ENCODE data around the gene FCGR2B. TPM values are rescaled to one million over a fixed set of nuclear protein-coding genes. Genes with fewer than 3 reads are reported as not detected.
"Not testable (repeated sequence)": the region's sequence is repeated elsewhere in the genome, so short reads cannot be mapped to it uniquely, and the experiment has no call there.

FCGR2B gene
- total RNA-seq, 1 donor from 2014 or later: 30.2 TPM

DNA sequence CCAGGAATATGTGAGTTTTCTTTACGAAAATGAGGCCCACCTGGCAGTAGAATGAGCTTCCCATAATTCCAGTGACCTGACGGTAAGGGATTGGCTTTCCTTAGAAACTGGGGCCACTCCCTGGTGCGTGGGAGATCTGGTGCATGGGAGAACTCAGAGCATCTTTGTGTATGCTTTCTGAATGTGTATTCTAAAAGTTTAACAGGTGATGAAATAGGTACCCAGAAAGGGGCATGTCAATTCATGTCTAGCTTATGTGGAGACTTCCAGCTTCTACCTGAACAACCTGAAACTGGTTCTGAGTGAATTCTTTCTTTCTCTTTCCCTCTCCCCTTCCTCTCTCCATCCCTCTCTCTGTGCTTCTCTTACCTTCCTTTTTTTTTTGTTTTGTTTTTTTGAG, 28.9 kb downstream of the FCGR2B start:
- intact Hi-C loops (cut with DNase I): no loop called here
- DNase-seq (ENCODE audit: low spot score) (no peak), ATAC-seq (no peak)

DNA sequence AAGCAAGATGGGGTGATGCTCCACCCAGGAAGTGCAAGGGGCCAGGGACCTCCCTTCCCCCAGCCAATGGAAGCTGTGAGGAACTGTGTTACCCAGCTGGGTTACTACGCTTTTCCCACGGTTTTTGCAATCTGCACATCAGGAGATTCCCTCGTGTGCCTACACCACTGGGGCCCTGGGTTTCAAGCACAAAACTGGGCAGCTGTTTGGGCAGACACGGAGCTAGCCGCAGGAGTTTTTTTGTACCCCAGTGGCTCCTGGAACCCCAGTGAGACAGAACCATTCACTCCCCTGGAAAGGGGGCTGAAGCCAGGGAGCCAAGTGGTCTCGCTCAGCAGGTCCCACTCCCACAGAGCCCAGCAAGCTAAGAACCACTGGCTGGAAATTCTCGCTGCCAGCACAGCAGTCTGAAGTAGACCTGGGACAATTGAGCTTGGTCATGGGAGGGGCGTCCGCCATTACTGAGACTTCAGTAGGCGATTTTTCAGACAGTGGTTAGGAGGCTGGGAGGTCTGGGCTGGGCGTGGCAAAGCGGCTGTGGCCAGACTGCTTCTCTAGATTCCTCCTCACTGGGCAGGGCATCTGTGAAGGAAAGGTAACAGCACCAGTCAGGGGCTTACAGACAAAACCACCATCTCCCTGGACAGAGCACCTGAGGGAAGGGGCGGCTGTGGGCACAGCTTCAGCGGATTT, 30.2 kb downstream of the FCGR2B start:
- ATAC-seq; DNase-seq (ENCODE audit: low spot score); intact Hi-C loops (cut with DNase I): not testable (repeated sequence)

DNA sequence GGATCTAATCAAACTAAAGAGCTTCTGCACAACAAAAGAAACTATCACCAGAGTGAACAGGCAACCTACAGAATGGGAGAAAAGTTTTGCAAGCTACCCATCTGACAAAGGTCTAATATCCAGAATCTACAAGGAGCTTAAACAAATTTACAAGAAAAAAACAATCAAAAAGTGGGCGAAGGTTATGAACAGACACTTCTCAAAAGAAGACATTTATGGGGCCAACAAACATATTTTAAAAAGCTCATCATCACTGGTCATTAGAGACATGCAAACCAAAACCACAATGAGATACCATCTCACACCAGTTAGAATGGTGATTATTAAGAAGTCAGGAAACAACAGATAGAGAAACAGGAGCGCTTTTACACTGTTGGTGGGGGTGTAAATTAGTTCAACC, 35.4 kb downstream of the FCGR2B start:
- intact Hi-C loops (cut with DNase I); ATAC-seq; DNase-seq (ENCODE audit: low spot score): not testable (repeated sequence)

DNA sequence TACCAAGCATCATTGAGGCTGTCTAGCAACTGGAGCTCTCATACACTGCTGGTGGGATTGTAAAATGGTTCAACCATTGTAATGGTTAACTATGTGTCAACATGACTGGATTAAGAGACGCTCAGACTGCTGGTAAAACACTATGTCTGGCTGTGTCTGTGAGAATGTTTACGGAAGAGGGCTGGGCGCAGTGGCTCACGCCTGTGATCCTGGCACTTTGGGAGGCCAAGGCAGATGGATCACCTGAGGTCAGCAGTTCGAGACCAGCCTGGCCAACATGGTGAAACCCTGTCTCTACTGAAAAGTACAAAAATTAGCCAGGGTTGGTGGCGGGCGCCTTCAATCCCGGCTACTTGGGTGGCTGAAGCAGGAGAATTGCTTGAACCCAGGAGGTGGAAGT, 39.3 kb downstream of the FCGR2B start:
- no peak for ATAC-seq

DNA sequence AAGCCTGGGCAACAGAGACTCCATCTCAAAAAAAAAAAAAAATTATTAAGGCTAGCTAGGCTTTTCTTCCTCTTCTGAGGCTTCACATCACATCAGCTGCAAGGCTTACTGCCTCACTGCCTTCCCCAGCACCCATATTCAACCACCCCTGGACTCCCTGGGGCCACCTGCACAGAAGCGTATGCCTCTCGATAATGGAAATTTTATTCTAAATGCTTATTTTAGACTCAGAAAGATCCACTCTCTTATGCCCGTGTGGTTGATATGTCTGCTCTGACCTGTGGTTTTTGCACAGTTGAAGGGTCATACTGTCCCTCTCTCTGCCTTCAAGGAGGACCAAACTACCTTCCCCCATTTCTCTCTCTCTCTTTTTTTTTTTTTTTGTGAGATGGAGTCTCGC, 42.6 kb downstream of the FCGR2B start:
- intact Hi-C loops (cut with DNase I): no loop called here
- ATAC-seq (no peak), DNase-seq (ENCODE audit: low spot score) (no peak)

More for the DNA sequence above, 39.3 kb downstream of the FCGR2B start:
- intact Hi-C loops (cut with DNase I): no loop called here
- no peak for DNase-seq (ENCODE audit: low spot score)

DNA sequence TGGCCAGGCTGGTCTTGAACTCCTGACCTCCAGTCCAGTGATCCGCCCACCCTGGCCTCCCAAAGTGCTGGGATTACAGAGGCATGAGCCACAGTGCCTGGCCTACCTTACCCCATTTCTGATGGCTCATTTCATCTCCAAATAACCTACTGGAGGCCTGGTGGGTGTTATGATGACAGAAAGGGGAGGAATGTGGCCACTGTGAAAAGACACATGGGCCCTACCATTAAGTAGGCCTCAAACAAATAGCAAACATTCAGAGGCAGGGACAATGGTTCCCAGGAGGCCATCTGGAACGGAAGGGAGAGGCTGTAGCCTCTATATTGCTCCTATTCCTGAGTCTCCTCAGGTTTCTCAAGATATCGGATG, 43.2 kb downstream of the FCGR2B start:
- intact Hi-C loops (cut with DNase I): no loop called here
- DNase-seq (ENCODE audit: low spot score) (no peak), ATAC-seq (no peak)

DNA sequence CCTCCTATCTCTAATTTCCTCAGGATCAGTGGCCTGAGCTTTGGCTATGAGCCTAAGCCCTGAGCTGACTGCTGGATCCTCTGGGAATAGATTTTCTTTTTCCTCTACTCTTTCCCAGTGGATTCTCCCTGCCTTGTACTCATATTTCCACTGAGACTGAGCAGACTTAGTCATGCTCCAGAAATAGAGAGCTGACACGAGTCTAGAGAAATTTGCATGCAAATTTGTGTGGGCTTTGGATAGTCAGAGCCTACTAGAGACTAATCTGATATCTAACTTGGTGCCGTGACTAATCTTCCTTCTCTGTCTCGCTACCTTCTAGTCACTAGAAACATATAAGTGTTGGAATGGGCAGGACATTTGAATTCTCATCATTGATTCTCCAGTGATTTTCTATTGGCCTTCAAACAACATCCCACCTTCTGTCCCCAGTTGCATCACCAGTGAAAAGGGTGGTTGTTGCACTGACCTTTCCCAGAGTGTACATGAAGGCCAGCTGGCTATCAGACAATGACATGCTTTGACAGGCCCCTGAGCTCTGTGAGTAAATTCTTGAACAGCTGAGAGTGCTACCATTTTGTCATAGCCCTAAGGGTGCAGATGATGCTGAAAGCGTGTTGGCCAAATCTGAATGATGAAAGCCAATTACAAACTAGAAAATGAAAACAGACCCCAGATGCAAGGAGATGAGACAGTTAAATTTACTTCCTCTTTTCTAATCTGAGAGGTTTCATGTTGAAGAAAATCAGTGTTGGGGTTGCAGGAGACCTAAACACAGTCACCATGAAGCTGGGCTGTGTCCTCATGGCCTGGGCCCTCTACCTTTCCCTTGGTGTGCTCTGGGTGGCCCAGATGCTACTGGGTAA, 43.8 kb downstream of the FCGR2B start, which contains the start of gene FCRLA:
TSS of gene FCRLA (plus strand) at position 748 of the 866 bp plus-strand sequence. CDS start at position 784, 36 bp downstream.
- intact Hi-C loops (cut with DNase I): no loop called here
- ATAC-seq: peak; percentile 42

DNA sequence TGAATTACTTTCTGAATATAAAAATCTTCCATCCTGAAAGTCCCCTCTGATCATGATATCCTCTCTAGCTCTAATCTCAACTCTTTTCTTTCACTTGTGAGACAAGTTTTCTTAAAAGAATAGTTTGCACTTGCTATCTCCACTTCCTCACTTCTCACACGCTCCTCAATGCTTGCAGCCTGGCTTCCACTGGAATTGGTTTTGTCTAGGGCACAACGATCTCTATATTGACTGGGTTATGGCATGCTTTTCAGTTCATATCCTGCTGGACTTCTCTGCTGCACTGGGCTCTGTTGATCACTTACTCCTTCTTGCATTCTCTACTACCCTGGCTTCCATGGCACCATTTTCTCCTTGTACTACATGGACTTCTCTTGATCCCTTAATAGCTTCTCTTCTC, 44.6 kb downstream of the FCGR2B start:
- DNase-seq (ENCODE audit: low spot score) (no peak), ATAC-seq (no peak)
- intact Hi-C loops (cut with DNase I): no loop called here

More for the DNA sequence above, 43.8 kb downstream of the FCGR2B start, which contains the start of gene FCRLA:
- DNase-seq (ENCODE audit: low spot score): no peak

DNA sequence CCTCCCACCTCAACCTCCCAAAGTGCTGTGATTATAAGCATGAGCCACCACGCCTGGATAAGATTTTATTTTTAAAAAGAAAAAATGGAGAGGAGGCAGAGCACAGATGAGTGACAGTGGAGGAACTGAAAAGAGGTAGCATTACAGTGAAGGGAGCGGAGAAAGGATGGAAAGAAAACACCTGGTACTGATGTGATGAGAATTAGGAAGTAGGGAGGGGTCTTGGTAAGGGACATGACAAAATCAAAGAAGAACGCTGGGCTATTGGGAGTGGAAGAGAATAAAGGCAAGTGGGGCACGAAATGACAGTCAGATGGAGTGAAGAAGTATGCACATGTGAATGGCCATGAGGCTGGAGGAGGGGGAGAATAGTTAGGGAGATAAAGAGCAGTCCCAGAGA, 46.4 kb downstream of the FCGR2B start:
- no peak for DNase-seq (ENCODE audit: low spot score)

DNA sequence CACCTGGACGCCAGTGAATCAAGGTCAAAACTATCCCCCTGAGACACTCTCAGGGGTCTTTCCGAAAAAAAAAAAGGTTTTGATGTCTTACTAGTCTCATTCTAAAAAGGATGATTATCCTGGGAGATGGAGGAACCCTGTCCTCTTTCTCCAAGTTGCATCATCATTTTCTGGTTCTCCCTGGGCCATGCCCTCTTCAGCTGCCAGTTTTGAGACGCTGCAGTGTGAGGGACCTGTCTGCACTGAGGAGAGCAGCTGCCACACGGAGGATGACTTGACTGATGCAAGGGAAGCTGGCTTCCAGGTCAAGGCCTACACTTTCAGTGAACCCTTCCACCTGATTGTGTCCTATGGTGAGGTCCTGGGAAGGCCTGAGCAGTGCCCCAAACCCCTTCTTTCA, 47.6 kb downstream of the FCGR2B start:
- DNase-seq (ENCODE audit: low spot score): no peak
- no peak for ATAC-seq
- intact Hi-C loops (cut with DNase I): no loop called here

More for the DNA sequence above, 46.4 kb downstream of the FCGR2B start:
- no peak for ATAC-seq
- intact Hi-C loops (cut with DNase I): no loop called here

DNA sequence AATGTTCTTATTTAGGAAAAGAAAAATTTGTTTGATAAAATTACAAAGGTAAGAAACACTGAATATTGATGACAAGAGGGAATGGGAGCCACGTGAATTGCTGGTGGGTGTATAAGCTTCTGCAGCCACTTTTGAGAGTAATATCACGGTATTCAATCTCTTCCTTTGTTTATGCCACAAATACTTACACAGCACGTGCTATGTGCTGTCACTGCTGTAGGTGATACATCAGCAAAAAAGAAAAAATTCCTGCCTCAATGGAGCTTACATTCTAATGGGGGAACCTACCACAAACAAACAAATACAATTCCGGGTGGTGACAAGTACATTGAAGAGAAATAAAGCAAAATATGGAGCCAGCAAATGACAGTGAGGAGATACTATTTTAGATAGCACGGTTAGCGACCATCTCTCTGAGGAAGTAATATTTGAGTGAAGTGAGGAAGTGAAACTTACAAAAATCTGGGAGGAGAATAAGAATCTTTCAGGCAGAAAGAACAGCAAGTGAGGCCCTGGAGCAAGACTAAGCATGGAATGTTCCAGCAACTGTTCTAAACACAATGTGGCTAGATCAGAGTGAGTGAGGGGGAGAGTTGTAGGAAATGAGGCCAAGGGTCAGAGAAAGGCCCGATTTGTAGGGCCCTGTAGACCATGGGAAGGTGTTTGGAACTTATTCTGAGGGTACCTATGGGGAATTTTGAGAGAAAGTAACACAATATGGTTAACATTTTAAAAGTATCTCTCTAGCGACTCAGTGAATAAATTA, 55.8 kb downstream of the FCGR2B start:
- DNase-seq (ENCODE audit: low spot score) (no peak), ATAC-seq (no peak)
- intact Hi-C loops (cut with DNase I): no loop called here

DNA sequence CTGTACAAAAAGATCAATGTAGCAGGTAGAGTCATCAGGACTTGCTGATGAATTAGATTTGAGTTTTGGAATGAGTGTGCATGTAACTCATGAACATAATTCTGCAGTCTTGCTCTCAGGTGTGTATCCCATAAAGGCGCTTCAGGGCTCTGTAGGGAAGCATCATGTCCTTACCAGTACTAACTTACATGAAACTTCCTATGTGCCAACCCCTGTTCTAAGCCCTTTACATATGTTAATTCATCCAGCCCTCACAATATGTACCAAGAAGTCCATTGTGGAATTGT, 56.3 kb downstream of the FCGR2B start:
- DNase-seq (ENCODE audit: low spot score) (no peak), ATAC-seq (no peak)
- intact Hi-C loops (cut with DNase I): no loop called here

DNA sequence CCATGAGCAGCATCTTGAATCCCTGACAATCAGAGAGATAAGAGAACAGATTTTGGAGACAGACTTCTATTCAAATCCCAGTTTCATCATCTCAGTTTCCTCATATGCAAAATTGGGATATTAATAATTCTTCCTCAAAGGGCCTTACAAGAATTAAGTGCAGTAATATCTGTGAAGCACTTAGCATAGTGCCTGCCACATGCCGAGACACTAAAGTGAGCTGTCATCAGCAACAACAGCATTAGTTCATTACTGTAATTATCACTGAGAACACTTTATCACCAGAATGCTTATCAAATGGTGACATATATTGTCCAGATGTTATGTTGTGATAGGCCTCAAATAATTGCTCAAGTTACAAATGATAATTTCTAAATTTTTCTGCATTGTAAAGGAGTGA, 57.5 kb downstream of the FCGR2B start:
- no peak for ATAC-seq
- intact Hi-C loops (cut with DNase I): no loop called here
- no peak for DNase-seq (ENCODE audit: low spot score)

DNA sequence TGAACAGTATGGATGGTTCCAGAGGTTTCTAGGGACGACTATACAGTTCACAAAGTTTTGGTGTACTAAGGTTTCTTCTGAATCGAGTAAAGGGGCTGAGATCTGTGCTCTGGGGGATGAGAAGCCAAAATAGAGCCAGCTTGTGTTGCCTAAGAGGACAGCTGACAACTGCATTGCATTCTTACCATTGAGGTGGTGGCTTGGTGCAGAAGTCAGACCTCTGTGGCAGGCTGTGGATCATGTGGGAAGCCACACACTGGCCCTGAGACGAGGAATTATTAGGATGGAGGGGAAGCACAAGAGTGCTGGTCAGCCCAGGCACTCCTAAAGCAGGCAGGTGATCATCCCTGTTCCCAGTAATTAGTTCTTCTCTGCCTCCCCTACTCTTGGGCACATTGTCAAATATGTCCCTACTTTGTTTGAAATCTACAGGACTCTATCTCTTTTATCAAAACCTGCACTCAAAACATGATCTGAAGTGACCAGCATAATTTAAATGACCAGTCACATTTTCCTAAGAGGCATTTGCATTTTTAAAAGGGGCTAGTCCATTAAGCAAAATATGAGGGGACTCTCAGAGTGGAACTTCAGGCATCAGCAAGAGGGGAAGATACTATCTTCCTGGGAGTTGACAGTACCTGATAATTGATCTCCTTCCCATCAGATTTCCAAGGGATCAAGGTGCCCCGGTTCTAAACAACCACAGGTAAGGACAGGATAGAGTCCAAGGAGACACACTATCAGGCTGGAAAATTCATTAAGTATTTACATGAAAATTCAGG, 58.2 kb downstream of the FCGR2B start, which contains the start of gene FCRLB:
TSS of gene FCRLB (plus strand) at position 589 of the 782 bp plus-strand sequence. CDS start 1,129 bp downstream, outside the sequence.
- DNase-seq (ENCODE audit: low spot score): no peak
- no peak for ATAC-seq
- intact Hi-C loops (cut with DNase I): no loop called here

DNA sequence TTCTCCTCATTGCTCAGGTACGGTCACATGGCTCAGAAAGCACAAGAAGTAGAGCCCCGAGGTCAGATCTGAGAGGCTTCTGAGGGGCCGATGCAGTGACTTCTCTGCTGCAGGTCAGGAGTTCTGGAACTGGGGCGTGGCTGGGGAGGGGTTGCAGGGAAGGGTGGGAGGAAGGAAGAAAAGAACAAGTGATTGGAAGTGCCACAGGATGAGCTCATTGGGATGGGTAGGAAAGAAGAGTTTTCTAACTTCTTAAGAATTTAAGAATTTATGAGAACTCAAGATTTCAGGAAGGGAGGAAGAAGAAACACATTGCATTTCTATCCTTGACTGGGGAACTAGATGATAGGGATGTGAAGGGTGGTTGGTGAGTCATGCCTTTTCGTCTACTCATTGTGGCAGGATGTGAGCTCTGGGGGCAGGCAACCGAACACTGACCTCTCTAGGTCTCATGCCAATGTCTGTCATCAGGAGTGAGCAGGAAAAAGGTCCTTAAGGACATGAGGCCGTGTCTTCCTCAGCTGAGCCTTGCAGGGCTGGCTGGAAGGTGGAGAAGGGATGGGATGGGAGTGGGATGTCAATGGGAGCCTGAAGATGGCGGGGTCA, 58.9 kb downstream of the FCGR2B start:
- intact Hi-C loops (cut with DNase I): no loop called here
- DNase-seq (ENCODE audit: low spot score) (no peak), ATAC-seq (no peak)

DNA sequence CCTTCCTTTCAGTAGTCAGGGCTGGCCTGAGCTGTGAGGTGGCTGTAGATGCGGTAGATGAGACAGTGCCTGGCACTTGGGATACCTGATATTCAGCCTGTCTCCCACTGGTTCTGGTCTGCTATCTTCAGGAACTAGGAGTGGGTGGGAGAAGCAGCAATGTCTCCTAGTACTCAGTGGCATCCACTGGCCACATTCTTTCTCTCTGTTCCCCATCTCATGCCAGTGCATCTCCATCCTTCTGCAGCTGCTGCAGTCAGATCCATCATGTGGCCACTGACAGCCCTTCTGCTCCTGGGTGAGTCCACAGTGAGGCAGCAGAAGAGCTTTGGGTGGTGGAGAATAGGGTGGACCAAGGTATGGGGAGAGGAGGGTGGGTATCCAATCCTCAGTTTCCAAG, 59.5 kb downstream of the FCGR2B start:
- ATAC-seq: no peak
- intact Hi-C loops (cut with DNase I): no loop called here
- no peak for DNase-seq (ENCODE audit: low spot score)

DNA sequence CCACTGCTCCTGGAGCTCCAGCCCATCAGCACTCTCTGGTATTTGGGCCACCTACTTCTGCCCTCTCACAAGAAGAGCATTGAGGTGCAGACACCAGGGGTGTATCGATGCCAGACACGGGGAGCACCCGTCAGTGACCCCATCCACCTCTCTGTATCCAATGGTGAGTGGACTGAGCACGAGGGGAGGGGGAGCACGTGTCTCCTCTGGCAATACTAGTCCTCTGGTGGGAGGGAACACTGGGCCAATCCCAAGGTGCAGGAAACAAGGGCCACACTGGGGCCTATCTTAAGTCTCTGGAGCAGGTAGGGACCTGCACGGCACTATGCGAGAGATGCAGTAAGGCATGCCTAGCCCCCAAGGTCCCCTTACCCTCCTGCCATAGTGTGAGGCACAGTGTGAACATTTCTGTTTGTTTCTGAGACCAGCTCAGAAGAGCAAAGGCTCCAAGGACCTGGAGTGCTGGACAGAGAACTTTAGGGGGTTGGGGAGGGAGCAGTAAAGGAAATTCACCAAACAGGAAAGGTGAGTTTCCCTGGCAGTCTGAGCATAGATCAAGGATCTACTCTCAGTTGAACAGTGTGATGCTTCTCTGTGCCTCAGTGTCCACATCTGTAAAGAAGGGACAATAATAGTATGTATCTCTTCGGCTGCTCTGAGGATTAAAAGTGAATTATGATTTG, 60.7 kb downstream of the FCGR2B start:
- intact Hi-C loops (cut with DNase I): no loop called here
- no peak for DNase-seq (ENCODE audit: low spot score)

More for the DNA sequence above, 60.7 kb downstream of the FCGR2B start:
- ATAC-seq: no peak
